ENCODE results near the gene ZNF599.
A peak's percentile ranks its signal among the peaks of the same experiment; 100 is the strongest.

Gene ZNF599

GRCh38 chr19:34731019-34731829, 41.8 kb downstream of the ZNF599 start:
- H3K27ac Mint-ChIP-seq = no peak overlapping the region
- H3K4me3 Mint-ChIP-seq = no peak overlapping the region
- peaks cover 9% of the 10 kb centered on the region for H3K9me3 Mint-ChIP-seq
- H3K36me3 Mint-ChIP-seq (ENCODE audit: low read depth) = peaks cover 12% of the 10 kb centered on the region
- DNase-seq (no peak), ATAC-seq (no peak)
- H3K27me3 Mint-ChIP-seq = peaks cover 2% of the 10 kb centered on the region
- peaks cover 23% of the 10 kb centered on the region for H3K4me1 Mint-ChIP-seq

GRCh38 chr19:34725400-34725799, 47.6 kb downstream of the ZNF599 start:
- H3K4me1 Mint-ChIP-seq = no peaks in the 10 kb centered on the region
- no peak overlapping the region for H3K27ac Mint-ChIP-seq
- H3K36me3 Mint-ChIP-seq (ENCODE audit: low read depth) = no peaks in the 10 kb centered on the region
- DNase-seq (no peak), ATAC-seq (no peak)
- H3K9me3 Mint-ChIP-seq = no peaks in the 10 kb centered on the region
- H3K4me3 Mint-ChIP-seq = no peak overlapping the region
- H3K27me3 Mint-ChIP-seq = peaks cover 19% of the 10 kb centered on the region

GRCh38 chr19:34722353-34722752, 50.7 kb downstream of the ZNF599 start:
- H3K9me3 Mint-ChIP-seq = no peaks in the 10 kb centered on the region
- no peak overlapping the region for H3K4me3 Mint-ChIP-seq
- H3K27me3 Mint-ChIP-seq = peaks cover 25% of the 10 kb centered on the region
- DNase-seq (no peak), ATAC-seq (no peak)
- no peak overlapping the region for H3K27ac Mint-ChIP-seq
- H3K4me1 Mint-ChIP-seq = no peaks in the 10 kb centered on the region
- H3K36me3 Mint-ChIP-seq (ENCODE audit: low read depth) = no peaks in the 10 kb centered on the region

GRCh38 chr19:34715357-34715756, 57.7 kb downstream of the ZNF599 start:
- no peak overlapping the region for H3K27ac Mint-ChIP-seq
- peaks cover 21% of the 10 kb centered on the region for H3K27me3 Mint-ChIP-seq

GRCh38 chr19:34713262-34713637, 59.8 kb downstream of the ZNF599 start:
- peak; percentile 12 for DNase-seq
- peaks cover 18% of the 10 kb centered on the region for H3K9me3 Mint-ChIP-seq
- peaks cover 21% of the 10 kb centered on the region for H3K27me3 Mint-ChIP-seq

More at GRCh38 chr19:34715357-34715756, 57.7 kb downstream of the ZNF599 start:
- ATAC-seq (no peak), DNase-seq (no peak)
- Mint-ChIP-seq H3K4me1 (no peaks in the 10 kb centered on the region), H3K9me3 (peaks cover 18% of the 10 kb centered on the region), H3K36me3 (ENCODE audit: low read depth) (peaks cover 9% of the 10 kb centered on the region), H3K4me3 (no peak overlapping the region)

GRCh38 chr19:34712395-34713261, 60.4 kb downstream of the ZNF599 start:
- ATAC-seq (no peak), DNase-seq (peak; percentile 45)
- Mint-ChIP-seq H3K9me3 (peaks cover 18% of the 10 kb centered on the region), H3K27ac (no peak overlapping the region), H3K27me3 (peaks cover 16% of the 10 kb centered on the region), H3K4me1 (no peaks in the 10 kb centered on the region), H3K4me3 (no peak overlapping the region), H3K36me3 (ENCODE audit: low read depth) (peaks cover 9% of the 10 kb centered on the region)

More at GRCh38 chr19:34713262-34713637, 59.8 kb downstream of the ZNF599 start:
- Mint-ChIP-seq H3K4me3 (no peak overlapping the region), H3K4me1 (no peaks in the 10 kb centered on the region), H3K27ac (no peak overlapping the region), H3K36me3 (ENCODE audit: low read depth) (peaks cover 9% of the 10 kb centered on the region)
- ATAC-seq = no peak

- no peak overlapping the region for H3K27ac Mint-ChIP-seq
- H3K27me3 Mint-ChIP-seq = peaks cover 13% of the 10 kb centered on the region
- H3K4me3 Mint-ChIP-seq = no peak overlapping the region
- peaks cover 9% of the 10 kb centered on the region for H3K36me3 Mint-ChIP-seq (ENCODE audit: low read depth)
- DNase-seq = no peak
- no peaks in the 10 kb centered on the region for H3K4me1 Mint-ChIP-seq
- H3K9me3 Mint-ChIP-seq = peaks cover 18% of the 10 kb centered on the region
- ATAC-seq = no peak
Measured at GRCh38 chr19:34711890-34712289, 61.1 kb downstream of the ZNF599 start.

Data from activated naive CD8-positive, alpha-beta T cell treated with anti-CD3 and anti-CD28 coated beads, Interleukin-2, amount 50 U/mL, for 24 hours (primary cell).